Kidney (tissue), 14 donors: ENCODE measurements around the gene TBC1D1. TPM values are rescaled to one million over a fixed set of nuclear protein-coding genes. Genes with fewer than 3 reads are reported as not detected.

Experiments
- DNase-seq, 5 donors: peaks; one replicate each; pipeline ENCODE4 v3.0.0-alpha.2; 2013 to 2020
- FAIRE-seq: peaks from 2 replicates; lab custom pipeline; 2012; peaks lifted over from hg19 to GRCh38; lab: Jason Lieb, UNC
- H3K27ac ChIP-seq, 2 donors: one replicate each; pipeline ENCODE4 v1.7.0; 2013; ENCODE audit warnings: low read depth in 2 of 2, low read length in 2 of 2, inconsistent platforms in 1 of 2
- H3K27me3 ChIP-seq: one replicate; pipeline ENCODE4 v1.7.1; 2013; ENCODE audit warnings: low read length, inconsistent platforms; ENCODE audit not compliant: control insufficient read depth, insufficient read depth
- H3K36me3 ChIP-seq, 3 donors: one replicate each; pipeline versions ENCODE4 v1.7.0 to v1.7.1; 2013; ENCODE audit warnings: low read length in 3 of 3, control low read depth in 1 of 3, inconsistent platforms in 1 of 3; ENCODE audit not compliant: insufficient read depth in 3 of 3, control insufficient read depth in 2 of 3
- H3K4me1 ChIP-seq, 3 donors: one replicate each; pipeline versions ENCODE4 v1.7.0 to v1.7.1; 2013; ENCODE audit warnings: low read length in 3 of 3, inconsistent platforms in 1 of 3, low read depth in 1 of 3; ENCODE audit not compliant: control insufficient read depth in 2 of 3, insufficient read depth in 2 of 3
- H3K4me3 ChIP-seq, 3 donors: one replicate each; pipeline versions ENCODE4 v1.7.0 to v1.8.1; 2013; ENCODE audit warnings: low read length in 3 of 3, control low read depth in 1 of 3, inconsistent platforms in 1 of 3
- H3K9ac ChIP-seq, 3 donors: one replicate each; pipeline versions ENCODE4 v1.7.0 to v1.7.1; 2013; ENCODE audit warnings: low read length in 3 of 3, control low read depth in 1 of 3, inconsistent platforms in 1 of 3
- H3K9me3 ChIP-seq, 3 donors: one replicate each; pipeline versions ENCODE4 v1.7.0 to v1.7.1; 2013; ENCODE audit warnings: low read length in 3 of 3, control low read depth in 1 of 3, inconsistent platforms in 1 of 3; ENCODE audit not compliant: control insufficient read depth in 2 of 3, insufficient read depth in 1 of 3
- CTCF ChIP-seq: IDR thresholded peaks from 3 replicates; pipeline ENCODE4 v1.5.1; 2012; ENCODE audit warnings: mild to moderate bottlenecking, moderate library complexity, borderline replicate concordance; ENCODE audit not compliant: insufficient read depth; ENCODE audit errors: extremely low read depth
- intact Hi-C: fragments of 100-400 bp; cut with DNase I; formaldehyde crosslinking; loops from one replicate; pipeline ENCODE4 v1.11.1; 2022
- polyA plus RNA-seq: library from polyadenylated mRNA; stranded (reverse); fragments of 350-450 nt; fragmentation: Illumina TruSeq; extraction: RNeasy Lipid Tissue Mini Kit (QIAGEN cat#74804); gene quantifications from one replicate; pipeline ENCODE4 v1.2.3, GENCODE V29; 2014; ENCODE audit warnings: low read depth, low replicate concordance; ENCODE audit not compliant: insufficient read depth
- total RNA-seq: library from RNA; stranded (reverse); fragmentation: NEBNext Ultra II Directional; extraction: Animal tissue kit (Norgen Biotek cat#: 25700); gene quantifications from one replicate; pipeline ENCODE4 v1.2.1, GENCODE V29; 2021
- donor health status: control.
- donor health status: control.
- donor health status: control.
- donor health status: control.
- donor health status: control.
- donor health status: DM: yes; HTN: yes; CAD: no.
- donor health status: Normal renal cell carcinoma (clear cell type).

TBC1D1 gene
- total and polyA plus RNA-seq, 2 donors from 2014 or later = 170 to 182 TPM

- H3K4me1 ChIP-seq = peaks cover 6 to 24% (median 18%) of the 10 kb centered on the region in 3 donors
- peaks cover 3 to 10% (median 3%) of the 10 kb centered on the region in 3 donors for H3K36me3 ChIP-seq
- peak overlapping the region in 1 of 2 donors; percentile 43 for H3K27ac ChIP-seq
- DNase-seq (no peak), FAIRE-seq (no peak)
- intact Hi-C loops = no loop called here
- no peak overlapping the region for H3K4me3 ChIP-seq
- no peak overlapping the region for H3K9ac ChIP-seq
- no peaks in the 10 kb centered on the region for H3K27me3 ChIP-seq
- no peak for TF ChIP-seq CTCF
- H3K9me3 ChIP-seq = no peaks in the 10 kb centered on the region
Measured at GRCh38 chr4:38129460-38130227, 238.8 kb downstream of the TBC1D1 start.

- DNase-seq = no peak
- no peak for TF ChIP-seq CTCF
- Histone ChIP-seq H3K27me3 (no peaks in the 10 kb centered on the region), H3K4me1 (peaks cover 6 to 24% (median 18%) of the 10 kb centered on the region in 3 donors), H3K36me3 (peaks cover 0 to 8% (median 4%) of the 10 kb centered on the region in 3 donors), H3K4me3 (no peak overlapping the region), H3K27ac (no peak overlapping the region), H3K9me3 (no peaks in the 10 kb centered on the region), H3K9ac (no peak overlapping the region)
- intact Hi-C loops = no loop called here
- FAIRE-seq = no peak
Measured at GRCh38 chr4:38130884-38131283, 240.0 kb downstream of the TBC1D1 start.

GRCh38 chr4:38131371-38132091 lies 240.6 kb downstream of the TBC1D1 start:
- H3K9me3 ChIP-seq = no peaks in the 10 kb centered on the region
- peaks cover 6 to 24% (median 18%) of the 10 kb centered on the region in 3 donors for H3K4me1 ChIP-seq
- peak overlapping the region; percentile 29 to 71 for H3K27ac ChIP-seq
- H3K4me3 ChIP-seq = no peak overlapping the region
- H3K36me3 ChIP-seq = peaks cover 3 to 8% (median 4%) of the 10 kb centered on the region in 3 donors
- FAIRE-seq = no peak
- no peak for TF ChIP-seq CTCF
- H3K27me3 ChIP-seq = no peaks in the 10 kb centered on the region
- peak overlapping the region in 1 of 3 donors; percentile 32 for H3K9ac ChIP-seq
- peak in 2 of 5 donors; percentile 35 to 68 for DNase-seq
- intact Hi-C loops = no loop called here
